Smooth muscle cell (in vitro differentiated cells): Measurements from ENCODE around the gene SCN8A. TPM values are rescaled to one million over a fixed set of nuclear protein-coding genes. Genes with fewer than 3 reads are reported as not detected.

ENCODE experiments used
- DNase-seq: peaks from one replicate; lab custom pipeline; 2025; ENCODE audit not compliant: unreplicated experiment; lab: John Stamatoyannopoulos, UW
- H2AFZ ChIP-seq: fragments of 200-600 bp; sonication (generic); 2 replicates; pipeline ENCODE4 v1.6.0; 2016; ENCODE audit warnings: antibody characterized with exemption, low read depth, mild to moderate bottlenecking
- H3F3A ChIP-seq: fragments of 200-600 bp; sonication (generic); 2 replicates; pipeline ENCODE4 v1.6.0; 2017; ENCODE audit warnings: antibody characterized with exemption, low read depth
- H3K27ac ChIP-seq: fragments of 200-600 bp; sonication (generic); 2 replicates; pipeline ENCODE4 v1.5.1; 2016; ENCODE audit warnings: low read depth, mild to moderate bottlenecking
- H3K27me3 ChIP-seq: fragments of 200-600 bp; sonication (generic); 2 replicates; pipeline ENCODE4 v1.6.1; 2016; ENCODE audit warnings: low read depth, mild to moderate bottlenecking
- H3K36me3 ChIP-seq: fragments of 200-600 bp; sonication (generic); 2 replicates; pipeline ENCODE4 v1.5.1; 2016; ENCODE audit warnings: low read depth
- H3K4me1 ChIP-seq: fragments of 200-600 bp; sonication (generic); 2 replicates; pipeline ENCODE4 v1.5.1; 2016; ENCODE audit warnings: low read depth
- H3K4me2 ChIP-seq: fragments of 200-600 bp; sonication (generic); 2 replicates; pipeline ENCODE4 v1.6.0; 2016; ENCODE audit warnings: mild to moderate bottlenecking
- H3K4me3 ChIP-seq: fragments of 200-600 bp; sonication (generic); 2 replicates; pipeline ENCODE4 v1.5.1; 2016; ENCODE audit warnings: mild to moderate bottlenecking
- H3K79me2 ChIP-seq: fragments of 200-600 bp; sonication (generic); 2 replicates; pipeline ENCODE4 v1.6.0; 2016; ENCODE audit warnings: low read depth, mild to moderate bottlenecking
- H3K9ac ChIP-seq: fragments of 200-600 bp; sonication (generic); 2 replicates; pipeline ENCODE4 v1.6.0; 2016; ENCODE audit warnings: low read depth
- H3K9me3 ChIP-seq: fragments of 200-600 bp; sonication (generic); replicated peaks from 2 replicates; pipeline ENCODE4 v1.5.1; 2016; ENCODE audit warnings: low read depth
- H4K20me1 ChIP-seq: fragments of 200-600 bp; sonication (generic); 2 replicates; pipeline ENCODE4 v1.6.0; 2016; ENCODE audit warnings: low read depth
- CTCF ChIP-seq: fragments of 200-600 bp; sonication (generic); IDR thresholded peaks from 2 replicates; pipeline ENCODE4 v1.5.1; 2017; ENCODE audit warnings: borderline replicate concordance, mild to moderate bottlenecking, antibody characterized with exemption; ENCODE audit not compliant: insufficient read depth, poor library complexity, severe bottlenecking
- WGBS: methylation state at CpG from one replicate; pipeline ENCODE4 v1.1.7; 2016; ENCODE audit warnings: low lambda C conversion rate; 5-methylcytosine and 5-hydroxymethylcytosine counted together
- polyA plus RNA-seq: library from polyadenylated mRNA; unstranded; fragments of >200 nt; fragmentation: Nextera tagmentation; extraction: Ambion mirVana; gene quantifications from 2 replicates; pipeline ENCODE4 v1.2.1, GENCODE V29; 2016
- total RNA-seq: library from RNA; depleted of rRNA; stranded (reverse); fragments of >200 nt; gene quantifications from 2 replicates; pipeline ENCODE4 v1.2.3, GENCODE V29; 2014

The SCN8A gene
- total and polyA plus RNA-seq, 2 experiments from 2014 or later, result 0.38 to 4.5 TPM

- no peaks in the 10 kb centered on the region for H3F3A ChIP-seq
- 50% methylated on average over 2 of the region's 2 CpGs for WGBS
- H3K36me3 ChIP-seq, result no peaks in the 10 kb centered on the region
- no peak overlapping the region for H3K9ac ChIP-seq
- H3K9me3 ChIP-seq, result no peaks in the 10 kb centered on the region
- no peaks in the 10 kb centered on the region for H3K4me1 ChIP-seq
- no peak for TF ChIP-seq CTCF
- no peak overlapping the region for H3K4me2 ChIP-seq
- H2AFZ ChIP-seq, result no peak overlapping the region
- no peak overlapping the region for H3K4me3 ChIP-seq
- no peaks in the 10 kb centered on the region for H3K79me2 ChIP-seq
- no peaks in the 10 kb centered on the region for H4K20me1 ChIP-seq
- H3K27me3 ChIP-seq, result no peaks in the 10 kb centered on the region
- H3K27ac ChIP-seq, result no peak overlapping the region
- DNase-seq, result no peak
These were observed 161.3 kb downstream of the SCN8A start for GRCh38 chr12:51752234-51752889.

GRCh38 chr12:51753980-51754675, 163.1 kb downstream of the SCN8A start:
- TF ChIP-seq CTCF, result no peak

GRCh38 chr12:51755251-51755650, 164.2 kb downstream of the SCN8A start:
- Histone ChIP-seq H3K27ac (no peak overlapping the region), H3F3A (no peaks in the 10 kb centered on the region), H3K4me3 (no peak overlapping the region), H2AFZ (no peak overlapping the region), H3K36me3 (no peaks in the 10 kb centered on the region), H3K9ac (no peak overlapping the region), H3K4me2 (no peak overlapping the region), H3K79me2 (no peaks in the 10 kb centered on the region), H4K20me1 (no peaks in the 10 kb centered on the region), H3K9me3 (no peaks in the 10 kb centered on the region), H3K27me3 (no peaks in the 10 kb centered on the region), H3K4me1 (no peaks in the 10 kb centered on the region)
- WGBS, result 59% methylated on average over 2 of the region's 2 CpGs
- no peak for DNase-seq
- TF ChIP-seq CTCF, result no peak

More at GRCh38 chr12:51753980-51754675, 163.1 kb downstream of the SCN8A start:
- Histone ChIP-seq H3K9ac (no peak overlapping the region), H3K4me3 (no peak overlapping the region), H3K27ac (no peak overlapping the region), H3K79me2 (no peaks in the 10 kb centered on the region), H4K20me1 (no peaks in the 10 kb centered on the region), H3K4me2 (no peak overlapping the region), H2AFZ (no peak overlapping the region), H3F3A (no peaks in the 10 kb centered on the region), H3K9me3 (no peaks in the 10 kb centered on the region), H3K4me1 (no peaks in the 10 kb centered on the region), H3K27me3 (no peaks in the 10 kb centered on the region), H3K36me3 (no peaks in the 10 kb centered on the region)
- DNase-seq, result no peak

- DNase-seq, result no peak
- no peak for TF ChIP-seq CTCF
These were observed 168.1 kb downstream of the SCN8A start for GRCh38 chr12:51759175-51759574.

More at GRCh38 chr12:51759175-51759574, 168.1 kb downstream of the SCN8A start:
- H2AFZ ChIP-seq, result no peak overlapping the region
- no peaks in the 10 kb centered on the region for H4K20me1 ChIP-seq
- no peaks in the 10 kb centered on the region for H3K27me3 ChIP-seq
- H3K79me2 ChIP-seq, result no peaks in the 10 kb centered on the region
- H3K36me3 ChIP-seq, result no peaks in the 10 kb centered on the region
- H3F3A ChIP-seq, result no peaks in the 10 kb centered on the region
- no peak overlapping the region for H3K27ac ChIP-seq
- H3K4me3 ChIP-seq, result no peak overlapping the region
- no peak overlapping the region for H3K9ac ChIP-seq
- no peak overlapping the region for H3K4me2 ChIP-seq
- no peaks in the 10 kb centered on the region for H3K9me3 ChIP-seq
- H3K4me1 ChIP-seq, result no peaks in the 10 kb centered on the region
